GM19455 (cell line): Measurements from ENCODE around the gene ATP8A1.

Source experiments
- ATAC-seq: cut with Tn5 transposase; IDR thresholded peaks from one replicate; pipeline ENCODE4 v1.9.1; 2021; ENCODE audit not compliant: unreplicated experiment

ATP8A1 gene

DNA sequence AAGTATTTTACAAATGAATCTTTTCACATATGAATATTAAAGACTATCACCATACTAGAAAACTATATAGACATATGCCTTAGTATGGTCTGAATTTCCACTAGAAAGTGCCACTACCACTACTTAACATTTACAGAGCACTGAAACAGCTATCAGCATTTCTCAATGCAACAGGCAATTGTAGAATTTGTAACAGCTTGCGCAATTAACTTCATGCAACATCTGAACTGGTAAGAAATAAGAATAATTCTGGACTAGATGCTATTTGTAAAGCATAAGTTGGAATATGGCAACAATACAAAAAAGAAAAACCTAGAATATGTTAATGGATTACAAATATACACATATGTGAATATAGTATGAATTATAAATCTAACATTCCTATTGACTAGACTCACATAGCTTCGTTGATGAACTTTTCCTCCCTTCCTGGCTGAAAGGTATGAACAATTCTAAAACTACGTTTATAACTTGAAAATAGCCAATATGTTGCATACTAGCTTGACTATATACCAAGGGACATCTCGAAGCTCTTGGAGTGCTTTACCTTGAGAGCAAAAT lies 82.0 kb downstream of the ATP8A1 start:
- ATAC-seq = no peak

DNA sequence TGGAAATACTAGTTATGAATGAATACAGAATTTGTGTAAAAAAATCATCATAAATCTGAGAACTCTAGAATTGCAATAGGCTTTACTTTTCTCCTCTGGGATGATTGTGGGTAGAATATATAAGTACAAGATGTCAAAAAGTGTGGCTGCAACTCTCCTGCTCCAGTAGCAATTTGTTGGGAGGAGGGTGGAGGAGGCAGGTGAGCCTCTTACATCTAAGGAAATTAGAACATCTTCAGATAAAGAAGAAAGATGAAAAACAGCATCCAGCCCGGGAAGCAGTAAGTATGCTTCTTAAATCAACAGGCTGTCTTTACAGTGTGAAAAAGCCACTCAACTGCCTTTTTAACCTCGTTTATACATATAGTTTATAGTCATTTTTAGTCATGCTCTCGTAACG lies 83.7 kb downstream of the ATP8A1 start:
- no peak for ATAC-seq

DNA sequence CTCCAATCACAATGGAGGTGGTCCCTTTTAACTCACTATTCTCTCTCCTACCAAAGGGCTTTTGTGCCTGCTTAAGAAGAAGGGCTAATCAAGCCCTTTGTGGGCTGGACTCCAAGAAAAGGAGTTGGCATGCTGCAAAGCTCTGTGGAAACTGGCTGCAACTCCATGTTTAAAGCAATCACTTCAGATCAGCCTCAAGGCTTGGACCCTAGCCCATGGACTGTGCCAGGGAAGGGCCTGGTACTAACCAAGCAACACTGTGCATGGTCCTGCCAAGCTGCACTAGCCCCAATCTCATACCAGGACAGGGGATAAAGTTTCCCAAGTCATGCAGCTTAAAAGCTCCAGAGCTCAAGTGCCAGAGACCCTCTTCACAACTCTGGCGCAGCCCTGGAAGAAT lies 86.7 kb downstream of the ATP8A1 start:
- no peak for ATAC-seq

DNA sequence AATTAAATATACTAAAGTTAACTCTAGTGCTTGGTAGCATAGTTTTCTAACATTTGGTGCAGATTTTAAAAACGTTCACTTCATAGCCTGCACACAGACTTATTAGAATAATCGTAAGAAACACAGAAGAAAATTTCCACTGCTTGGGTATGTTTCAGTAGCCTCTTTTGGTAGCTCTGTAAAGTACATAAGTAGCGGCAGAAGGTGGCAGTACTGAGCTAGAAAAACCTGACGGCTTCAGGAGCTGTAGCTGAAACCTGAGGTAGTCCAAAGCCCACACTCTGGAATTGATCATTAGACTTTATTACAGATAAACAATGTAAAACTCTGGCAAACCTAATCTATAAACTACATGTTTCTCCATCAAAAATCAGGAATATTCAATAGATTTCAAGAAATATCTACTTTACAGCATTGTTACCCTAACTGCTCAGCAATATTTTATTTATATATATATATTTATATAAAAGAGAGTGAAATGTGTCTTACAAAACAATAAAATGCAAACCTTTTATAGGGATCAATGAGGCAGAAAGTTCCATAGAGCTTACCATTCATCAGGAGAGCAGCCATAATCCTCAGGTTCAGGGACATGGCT lies 88.2 kb downstream of the ATP8A1 start:
- peak; percentile 91 for ATAC-seq

DNA sequence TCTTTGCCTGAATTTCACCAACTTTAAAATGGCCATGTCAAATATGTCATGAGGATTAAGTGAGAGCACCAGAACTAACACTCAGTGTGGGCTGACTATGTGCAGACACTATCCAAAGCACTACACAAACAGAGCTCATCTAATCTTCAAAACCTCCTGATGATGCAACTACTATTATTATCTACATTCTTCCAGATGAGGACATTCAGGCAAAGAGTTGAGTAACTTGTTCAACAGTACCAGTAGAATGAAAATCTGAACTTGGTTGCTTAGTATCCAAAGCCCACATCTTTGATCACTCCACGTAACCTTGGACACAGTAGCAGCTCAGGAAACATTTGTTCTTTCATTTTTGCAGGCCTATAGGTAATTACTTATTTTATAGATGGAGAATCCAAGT lies 90.1 kb downstream of the ATP8A1 start:
- no peak for ATAC-seq

DNA sequence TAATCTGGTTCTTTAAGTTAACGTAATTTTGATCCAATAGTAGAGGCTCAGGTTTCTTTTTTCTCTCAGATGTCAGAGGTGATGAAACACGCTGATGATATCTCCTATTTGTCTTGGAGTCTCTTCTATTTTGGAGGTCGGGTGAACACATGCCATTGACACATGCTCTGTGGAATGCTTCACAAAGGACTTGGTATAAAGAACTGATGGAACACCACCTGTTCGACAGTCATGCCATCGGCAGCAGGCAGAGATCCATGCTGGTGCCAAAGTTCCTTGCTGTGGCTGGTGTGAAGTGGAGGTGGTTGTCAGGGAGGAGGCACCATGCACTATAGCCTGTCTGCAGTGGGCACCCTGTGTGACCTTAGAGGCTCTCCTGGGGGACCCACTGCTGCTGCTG lies 94.9 kb downstream of the ATP8A1 start:
- ATAC-seq = no peak

DNA sequence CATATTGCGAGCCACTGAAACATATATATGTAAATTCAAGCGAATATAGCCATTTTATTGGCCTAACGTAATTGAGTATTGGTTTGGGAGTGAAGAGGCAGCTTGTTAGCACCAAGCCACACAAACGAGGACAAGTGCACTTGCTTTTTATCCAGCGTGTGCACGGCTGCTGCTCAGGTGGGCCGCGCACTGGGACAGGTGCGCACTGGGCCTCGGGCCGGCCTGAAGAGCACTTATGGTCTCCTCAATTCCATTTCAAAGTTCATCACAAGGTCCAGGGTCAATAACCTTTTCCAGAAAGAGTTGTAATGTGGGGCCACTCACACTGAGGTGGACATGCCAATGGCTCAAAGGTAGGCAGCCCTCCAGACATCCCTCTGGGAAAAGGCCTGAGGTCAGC lies 95.9 kb downstream of the ATP8A1 start:
- no peak for ATAC-seq

DNA sequence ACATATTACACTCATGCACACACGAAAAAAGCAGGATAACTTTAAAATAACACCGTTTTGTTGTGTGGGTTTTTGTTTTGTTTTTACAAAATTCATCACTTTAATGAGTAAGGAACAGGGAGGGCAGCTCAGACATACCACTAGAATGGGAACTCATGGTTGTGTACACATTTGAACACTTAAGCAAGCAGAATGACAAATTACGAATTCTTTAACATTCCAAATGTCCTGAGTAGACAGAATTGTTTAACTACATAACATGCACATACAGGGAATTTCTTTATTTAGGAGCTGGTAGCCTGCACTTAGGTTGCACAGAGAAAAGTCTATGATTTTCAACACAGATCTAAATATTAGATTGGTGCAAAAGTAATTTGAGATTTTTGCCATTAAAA lies 96.4 kb downstream of the ATP8A1 start:
- no peak for ATAC-seq

DNA sequence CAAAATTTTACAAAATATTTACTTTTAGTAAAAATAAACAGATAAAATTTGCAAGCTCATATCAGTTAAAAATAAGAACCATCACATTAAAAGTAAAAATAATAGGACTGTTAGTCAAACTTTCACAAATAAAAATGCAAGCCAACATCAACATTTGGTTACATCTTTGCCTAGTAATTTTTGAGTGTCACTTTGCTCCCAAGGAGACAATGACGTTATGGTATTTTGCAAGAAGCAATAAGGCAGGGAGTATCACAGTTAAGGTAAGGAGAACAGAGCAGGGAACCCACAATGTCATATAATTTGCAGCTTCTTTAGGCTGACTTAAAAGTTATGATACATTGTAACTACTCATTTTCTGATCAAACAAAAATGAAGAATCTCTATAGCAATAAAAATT lies 98.7 kb downstream of the ATP8A1 start:
- no peak for ATAC-seq

DNA sequence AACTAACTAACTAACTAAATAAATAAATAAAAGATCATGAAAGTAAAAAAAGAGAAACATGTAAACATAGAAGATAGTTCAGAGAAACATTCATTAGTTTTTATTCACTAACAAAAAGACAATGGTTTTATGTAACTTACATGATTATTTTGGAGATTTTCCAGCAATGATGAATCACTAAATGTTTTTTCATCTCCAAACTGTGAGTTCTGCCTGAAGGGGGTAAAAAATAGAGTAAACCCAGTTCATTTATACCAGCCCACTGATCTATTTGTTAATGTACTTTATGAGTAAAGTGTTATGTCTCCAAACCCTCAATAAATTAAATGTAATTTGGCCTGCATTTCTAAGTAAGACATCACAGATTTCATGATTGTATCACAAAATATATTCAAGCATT lies 101.1 kb downstream of the ATP8A1 start:
- ATAC-seq = no peak

DNA sequence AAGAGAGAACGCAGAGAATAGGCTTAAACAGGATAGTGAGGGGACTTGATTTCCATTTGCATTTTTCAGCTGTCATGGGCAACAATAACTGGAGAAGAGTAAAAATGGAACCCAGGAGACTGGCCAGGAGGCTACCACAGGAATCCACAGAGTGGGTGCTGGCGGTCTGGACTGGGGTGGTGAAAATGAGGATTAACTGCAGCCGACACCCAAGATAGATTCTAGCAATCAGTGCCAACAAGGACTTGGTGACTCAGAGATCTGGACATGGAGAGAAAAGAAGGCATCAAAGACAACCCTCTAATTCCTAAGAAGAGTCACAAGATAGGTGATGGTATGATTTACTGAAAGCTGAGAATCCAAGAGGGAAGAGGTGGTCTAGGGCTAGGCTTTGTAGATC lies 102.8 kb downstream of the ATP8A1 start:
- no peak for ATAC-seq

DNA sequence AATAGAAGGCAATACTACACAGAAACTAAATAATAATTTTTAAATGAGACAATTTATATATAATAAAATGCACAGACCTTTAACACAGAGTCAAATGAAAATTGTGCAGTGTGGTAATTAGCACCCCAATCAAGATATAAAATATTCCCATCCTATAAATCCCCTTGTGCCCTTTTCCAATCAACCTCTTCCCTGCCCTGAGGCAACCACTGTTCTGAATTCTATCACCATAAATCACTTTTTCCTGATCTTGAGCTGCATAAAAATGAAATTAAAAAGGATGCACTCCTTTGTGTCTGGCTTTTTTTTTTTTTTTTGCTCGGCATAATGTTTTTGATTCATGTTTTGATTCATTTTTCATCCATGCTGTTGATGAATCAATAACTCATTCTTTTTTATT lies 107.0 kb downstream of the ATP8A1 start:
- ATAC-seq = no peak

DNA sequence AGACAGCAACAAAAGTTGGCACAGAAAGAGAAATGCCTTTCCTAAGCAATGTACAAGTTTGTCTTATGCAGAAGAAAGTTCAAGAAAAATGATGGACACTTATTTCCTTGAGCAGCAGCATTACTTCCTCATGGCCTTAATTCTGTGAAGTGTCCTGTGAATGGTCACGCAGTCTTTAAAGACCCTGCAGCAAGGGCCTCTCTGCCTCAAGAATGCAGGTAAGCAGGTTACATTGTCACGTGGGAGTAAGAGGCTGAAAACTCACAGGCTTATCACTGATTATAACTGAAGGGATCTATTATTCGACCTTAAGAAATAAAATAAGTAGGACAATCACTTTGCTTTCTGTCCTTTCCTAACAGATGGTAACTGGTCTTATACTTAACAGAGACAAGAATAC lies 109.1 kb downstream of the ATP8A1 start:
- ATAC-seq = no peak

DNA sequence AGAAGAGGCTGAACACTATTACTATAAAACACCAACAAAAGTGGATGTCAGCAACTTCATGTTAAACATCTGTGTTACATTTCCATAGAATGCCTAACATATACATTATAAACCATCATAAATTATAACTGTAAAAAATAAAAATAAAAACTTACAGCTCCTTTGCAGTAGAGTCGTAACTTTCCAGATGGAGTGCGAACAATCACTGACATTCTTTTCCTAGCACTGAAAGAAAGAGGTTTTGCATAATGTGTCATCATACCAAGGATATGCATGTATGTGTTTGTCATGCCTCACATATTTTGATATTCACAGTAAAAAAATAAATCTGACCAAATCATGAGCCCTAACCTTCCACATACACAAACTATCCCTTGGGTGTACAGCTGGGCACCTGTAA lies 113.1 kb downstream of the ATP8A1 start:
- ATAC-seq = no peak

DNA sequence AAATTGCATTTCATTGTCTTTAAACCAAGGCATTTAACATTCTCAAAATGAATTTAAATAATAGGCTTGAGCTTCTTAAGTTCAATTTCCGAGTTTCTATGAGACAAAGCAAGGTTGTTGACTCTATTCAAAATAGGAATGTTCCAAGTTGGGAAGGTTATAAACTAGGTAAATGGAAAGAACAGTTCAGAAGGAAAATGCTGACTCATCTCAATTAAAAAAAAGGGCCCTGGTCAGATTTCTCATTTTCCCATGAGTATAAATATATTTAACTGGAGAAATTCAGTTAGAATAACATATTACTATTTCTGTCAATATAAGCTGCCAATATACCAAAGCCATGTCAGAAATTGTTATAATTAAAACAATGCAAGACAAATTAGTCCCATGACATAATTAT lies 113.8 kb downstream of the ATP8A1 start:
- ATAC-seq = no peak

DNA sequence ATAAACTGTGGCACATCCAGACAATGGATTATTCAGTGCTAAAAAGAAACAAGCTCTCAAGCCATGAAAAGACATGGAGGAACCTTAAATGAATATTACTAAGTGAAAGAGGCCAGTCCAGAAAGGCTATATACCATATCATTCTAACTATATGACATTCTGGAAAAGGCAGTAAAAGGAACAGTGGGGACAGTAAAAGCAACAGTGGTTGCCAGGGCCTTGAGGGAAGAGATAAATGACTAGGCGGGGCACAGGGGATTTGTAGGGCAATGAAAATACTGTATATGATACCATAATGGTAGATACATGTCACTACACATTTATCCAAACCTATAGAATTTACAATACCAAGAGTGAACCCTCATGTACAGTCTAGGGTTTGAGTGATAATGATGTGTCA lies 115.3 kb downstream of the ATP8A1 start:
- ATAC-seq = no peak

DNA sequence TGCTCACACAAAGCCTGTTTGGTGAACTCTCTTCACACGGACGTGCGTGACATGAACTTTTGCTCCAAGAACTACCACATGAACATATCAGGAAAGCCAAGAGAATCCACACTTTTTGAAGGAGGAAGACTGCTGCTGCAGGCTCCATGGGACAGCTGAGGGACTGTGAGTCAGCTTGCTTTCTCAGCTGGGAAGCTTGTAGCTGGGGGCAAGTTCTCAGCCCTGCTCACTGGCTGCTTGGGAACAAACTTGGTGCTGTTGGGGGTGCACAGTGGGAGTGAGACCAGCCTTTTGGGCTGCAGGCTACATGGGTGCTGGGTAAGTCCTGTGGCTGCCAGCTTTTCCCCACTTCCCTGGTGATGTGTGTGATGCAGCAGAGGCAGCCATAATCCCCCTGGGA lies 123.9 kb downstream of the ATP8A1 start:
- ATAC-seq = no peak

DNA sequence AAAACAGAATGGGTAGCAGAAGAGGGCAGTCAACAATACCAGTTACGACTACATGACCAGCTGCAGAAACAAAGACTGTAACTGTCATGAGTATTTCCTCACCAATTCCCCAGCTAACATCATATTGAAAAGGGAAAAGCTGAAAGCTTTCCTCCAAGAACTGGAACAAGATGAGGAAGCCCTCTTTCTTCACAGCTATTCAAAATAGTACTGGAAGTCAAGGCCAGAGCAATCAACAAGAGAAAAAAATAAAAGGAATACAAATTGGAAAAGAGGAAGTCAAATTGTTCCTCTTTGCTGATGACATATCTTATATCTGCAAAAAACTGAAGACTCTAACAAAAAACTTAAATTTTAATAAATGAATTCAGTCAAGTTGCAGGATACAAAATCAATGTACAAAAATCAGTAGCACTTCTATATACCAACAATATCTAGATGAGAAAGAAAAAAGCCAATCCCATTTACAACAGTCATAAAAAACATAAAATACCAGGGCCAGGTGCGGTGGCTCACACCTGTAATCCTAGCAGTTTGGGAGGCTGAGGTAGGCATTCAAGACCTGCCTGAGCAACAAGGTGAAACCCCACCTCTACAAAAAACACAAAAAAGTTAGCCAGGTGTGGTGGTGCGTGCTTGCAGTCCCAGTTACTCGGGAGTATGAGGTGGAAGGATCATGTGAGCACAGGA lies 125.4 kb downstream of the ATP8A1 start:
- no peak for ATAC-seq

DNA sequence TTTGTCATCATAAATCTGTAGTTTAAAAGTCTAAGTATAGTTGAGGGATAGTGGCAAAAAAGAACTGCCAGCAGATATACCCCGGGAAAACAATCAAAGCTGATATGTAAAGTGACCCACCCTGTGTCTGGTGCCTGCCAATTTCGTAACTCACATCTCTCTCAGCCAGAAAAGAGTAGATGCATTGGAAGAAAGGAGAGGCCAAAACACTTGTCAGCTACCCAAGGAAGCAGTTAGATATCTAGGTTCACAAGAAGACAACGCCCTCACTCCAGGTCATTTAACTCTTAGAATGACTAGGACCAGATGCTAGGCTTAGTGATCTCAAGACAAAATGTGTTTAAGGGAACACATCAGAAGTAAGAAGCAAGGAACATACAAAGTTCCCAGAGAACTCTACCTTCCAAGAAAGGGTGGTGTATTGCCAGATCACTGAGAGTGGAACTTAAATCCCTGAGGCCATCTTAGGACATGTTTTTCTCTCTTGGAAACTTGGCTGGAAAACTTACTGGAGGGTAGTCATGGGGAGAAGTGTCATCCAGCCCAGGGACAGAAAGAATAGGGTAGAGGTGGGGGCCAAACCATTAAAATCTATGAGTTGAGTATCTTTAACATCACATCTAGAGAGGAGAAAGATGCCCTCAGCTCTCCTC lies 133.7 kb downstream of the ATP8A1 start:
- no peak for ATAC-seq

DNA sequence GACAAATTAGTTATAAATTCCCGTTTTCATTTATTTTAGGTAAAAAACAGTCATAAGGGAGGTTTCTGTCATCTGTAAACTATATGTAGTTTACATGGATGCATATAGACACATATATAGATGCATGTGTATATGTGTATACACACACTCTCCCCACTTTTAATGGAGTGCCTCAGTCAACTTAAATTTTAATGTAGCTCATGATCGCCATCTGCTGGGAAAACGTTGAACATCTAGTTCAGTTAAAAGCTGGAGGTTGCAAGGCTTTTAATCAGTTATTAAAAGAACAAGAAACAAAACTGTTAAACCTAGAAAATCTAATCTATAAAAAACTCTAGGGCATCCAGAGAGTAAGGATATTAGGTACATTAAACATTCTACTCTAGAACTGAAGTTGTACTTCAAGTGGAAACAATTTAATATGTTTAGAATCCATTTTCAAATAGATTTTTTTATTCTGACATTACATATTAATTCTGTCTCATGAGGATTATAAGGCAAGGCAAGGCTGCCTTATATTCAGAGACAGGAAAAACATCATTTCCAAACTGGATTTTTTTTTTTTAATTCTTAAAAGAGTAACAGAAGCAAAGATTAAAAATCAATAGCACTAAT lies 137.0 kb downstream of the ATP8A1 start:
- no peak for ATAC-seq

DNA sequence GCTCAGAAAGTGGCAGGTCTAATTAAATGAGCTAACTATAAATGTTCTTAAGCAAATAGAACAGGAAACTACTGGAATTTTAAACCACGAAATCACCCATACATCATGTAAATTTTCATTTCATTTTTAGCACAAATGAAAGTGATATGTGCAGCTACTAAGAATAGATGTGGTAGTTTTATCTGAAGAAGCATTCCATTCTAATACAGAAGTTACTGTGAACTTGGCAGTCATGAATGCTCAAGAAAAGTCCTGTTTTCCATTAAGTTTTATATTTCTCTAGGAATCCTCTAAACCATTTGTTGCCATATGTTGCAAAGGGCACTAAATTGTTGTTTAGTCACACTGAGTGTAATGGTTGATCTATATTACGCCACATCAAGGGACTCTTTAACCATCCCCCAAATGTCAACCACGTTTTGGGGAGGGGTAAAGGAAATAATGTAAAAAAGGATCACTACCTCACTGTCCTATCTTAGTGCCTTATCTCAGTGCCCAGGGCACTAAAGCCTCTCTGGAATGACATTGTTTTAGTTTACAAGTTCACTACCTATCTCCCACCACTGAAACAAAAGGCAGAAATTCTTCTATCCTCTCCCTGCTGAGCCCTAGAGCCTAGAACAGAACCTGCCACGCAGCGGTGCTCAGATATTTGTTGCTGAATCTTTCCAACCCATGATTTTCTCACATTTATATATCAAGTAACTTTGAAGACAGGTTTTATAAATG lies 141.6 kb downstream of the ATP8A1 start:
- no peak for ATAC-seq
